Esophagus (tissue), 2 donors: ENCODE data around the gene LMBR1L. TPM values are rescaled to one million over a fixed set of nuclear protein-coding genes. Genes with fewer than 3 reads are reported as not detected.

Source experiments
- H3K27ac ChIP-seq, 2 donors: one replicate each; pipeline ENCODE4 v1.5.1; 2013; ENCODE audit warnings: low read depth in 2 of 2, mild to moderate bottlenecking in 2 of 2, inconsistent platforms in 1 of 2, low read length in 1 of 2, moderate library complexity in 1 of 2
- H3K27me3 ChIP-seq, 2 donors: one replicate each; pipeline ENCODE4 v1.6.1; 2013; ENCODE audit warnings: low read length in 2 of 2, control low read depth in 1 of 2, mild to moderate bottlenecking in 1 of 2; ENCODE audit not compliant: insufficient read depth in 2 of 2, control insufficient read depth in 1 of 2
- H3K36me3 ChIP-seq, 2 donors: one replicate each; pipeline ENCODE4 v1.6.1; 2013; ENCODE audit warnings: low read length in 1 of 2; ENCODE audit not compliant: control insufficient read depth in 2 of 2, insufficient read depth in 2 of 2
- H3K4me1 ChIP-seq, 2 donors: one replicate each; pipeline ENCODE4 v1.6.1; 2013; ENCODE audit warnings: low read length in 1 of 2; ENCODE audit not compliant: control insufficient read depth in 2 of 2, insufficient read depth in 2 of 2
- H3K4me3 ChIP-seq, 2 donors: one replicate each; pipeline ENCODE4 v1.5.1; 2013; ENCODE audit warnings: low read length in 2 of 2, mild to moderate bottlenecking in 2 of 2, low read depth in 1 of 2, moderate library complexity in 1 of 2
- H3K9me3 ChIP-seq, 2 donors: one replicate each; pipeline ENCODE4 v1.6.1; 2013; ENCODE audit warnings: mild to moderate bottlenecking in 2 of 2, low read depth in 1 of 2, low read length in 1 of 2, moderate library complexity in 1 of 2; ENCODE audit not compliant: control insufficient read depth in 2 of 2, insufficient read depth in 1 of 2
- WGBS, 2 donors: extraction: QIAGEN DNeasy Blood & Tissue Kit; methylation state at CpG; one replicate each; pipeline ENCODE4 v1.1.7; 2013; 5-methylcytosine and 5-hydroxymethylcytosine counted together
- polyA plus RNA-seq, 2 donors: library from polyadenylated mRNA; stranded (reverse); fragments of 200-250 nt; gene quantifications; one replicate each; pipeline ENCODE4 v1.2.3, GENCODE V29; 2013
- donor health status: healthy with polysubstance abuse.
- donor health status: Bipolar disorder and iron deficiency.

The LMBR1L gene, protein sequence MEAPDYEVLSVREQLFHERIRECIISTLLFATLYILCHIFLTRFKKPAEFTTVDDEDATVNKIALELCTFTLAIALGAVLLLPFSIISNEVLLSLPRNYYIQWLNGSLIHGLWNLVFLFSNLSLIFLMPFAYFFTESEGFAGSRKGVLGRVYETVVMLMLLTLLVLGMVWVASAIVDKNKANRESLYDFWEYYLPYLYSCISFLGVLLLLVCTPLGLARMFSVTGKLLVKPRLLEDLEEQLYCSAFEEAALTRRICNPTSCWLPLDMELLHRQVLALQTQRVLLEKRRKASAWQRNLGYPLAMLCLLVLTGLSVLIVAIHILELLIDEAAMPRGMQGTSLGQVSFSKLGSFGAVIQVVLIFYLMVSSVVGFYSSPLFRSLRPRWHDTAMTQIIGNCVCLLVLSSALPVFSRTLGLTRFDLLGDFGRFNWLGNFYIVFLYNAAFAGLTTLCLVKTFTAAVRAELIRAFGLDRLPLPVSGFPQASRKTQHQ
- polyA plus RNA-seq: 10 to 100 TPM; 28.3 to 36.2 TPM

DNA sequence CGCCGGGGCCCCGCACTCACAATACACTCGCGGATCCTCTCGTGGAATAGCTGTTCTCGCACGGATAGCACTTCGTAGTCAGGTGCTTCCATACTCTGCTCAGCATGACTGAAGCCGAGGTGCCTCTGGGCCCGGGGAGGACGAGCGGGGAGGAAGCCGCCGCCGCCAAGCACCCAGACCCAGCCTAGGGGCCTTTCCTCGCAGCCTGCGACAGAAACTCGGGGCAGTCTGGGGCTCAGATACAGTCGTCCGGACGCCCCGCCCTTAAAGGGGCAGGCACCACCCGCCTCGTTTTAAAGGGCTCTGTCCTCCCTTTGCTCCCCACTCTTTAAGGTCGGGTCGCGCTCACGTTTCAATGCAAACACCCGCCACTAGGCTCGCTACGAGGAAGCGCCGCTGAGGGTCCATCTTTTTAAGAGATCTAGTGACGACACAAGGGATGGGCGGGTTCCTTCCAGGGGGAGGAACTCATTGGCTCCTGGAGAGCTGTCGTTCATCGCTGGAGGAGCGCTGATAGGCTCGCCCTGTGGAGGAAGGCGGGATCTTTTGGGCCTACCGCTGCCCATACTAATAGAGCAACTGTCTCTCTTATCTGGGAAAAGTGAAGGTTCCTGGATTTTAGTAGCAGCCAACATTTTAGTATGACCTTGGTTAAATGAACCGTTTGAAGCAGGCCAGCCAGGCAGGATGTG lies at the start of gene LMBR1L:
LMBR1L (minus strand) TSS at position 384 of the 692 bp plus-strand sequence; CDS start at position 92, 292 bp downstream.
- H3K9me3 ChIP-seq: no peaks in the 10 kb centered on the region
- H3K27me3 ChIP-seq: no peaks in the 10 kb centered on the region
- H3K4me3 ChIP-seq: peak within 1 kb of the TSS; percentile 82 to 90
- H3K27ac ChIP-seq: peak within 1 kb of the TSS; percentile 93 to 97
- peaks cover 7 to 11% of the 10 kb centered on the region in 2 donors for H3K4me1 ChIP-seq
- WGBS, 2 donors: 0% methylated on average over 43 of the region's 43 CpGs
- peaks cover 0 to 6% of the 10 kb centered on the region in 2 donors for H3K36me3 ChIP-seq

DNA sequence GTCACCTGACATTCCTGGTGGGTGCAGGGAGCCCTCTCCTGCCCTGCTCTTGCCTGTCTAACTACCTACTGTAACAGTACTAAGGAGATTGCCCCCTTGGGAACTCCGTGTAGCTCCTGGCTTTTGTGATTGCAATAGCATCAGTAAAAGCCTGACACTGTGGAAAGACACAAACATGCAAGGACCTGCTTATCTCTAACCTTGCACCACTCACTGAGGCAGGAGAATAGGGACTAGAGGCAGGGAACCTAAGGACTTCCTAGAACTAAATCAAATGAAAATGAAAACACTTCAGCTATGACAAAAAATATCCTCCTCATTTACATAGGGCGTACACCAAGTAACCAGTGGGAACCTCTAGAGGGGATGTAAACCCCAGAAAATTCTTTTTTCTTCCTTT lies 49.8 kb upstream of the LMBR1L start:
- no peaks in the 10 kb centered on the region for H3K27me3 ChIP-seq
- no peak overlapping the region for H3K4me3 ChIP-seq
- no peak overlapping the region for H3K27ac ChIP-seq
- H3K4me1 ChIP-seq: no peaks in the 10 kb centered on the region
- 77 to 88% methylated on average over 2 of the region's 2 CpGs for WGBS, 2 donors
- no peaks in the 10 kb centered on the region for H3K9me3 ChIP-seq
- no peaks in the 10 kb centered on the region for H3K36me3 ChIP-seq

DNA sequence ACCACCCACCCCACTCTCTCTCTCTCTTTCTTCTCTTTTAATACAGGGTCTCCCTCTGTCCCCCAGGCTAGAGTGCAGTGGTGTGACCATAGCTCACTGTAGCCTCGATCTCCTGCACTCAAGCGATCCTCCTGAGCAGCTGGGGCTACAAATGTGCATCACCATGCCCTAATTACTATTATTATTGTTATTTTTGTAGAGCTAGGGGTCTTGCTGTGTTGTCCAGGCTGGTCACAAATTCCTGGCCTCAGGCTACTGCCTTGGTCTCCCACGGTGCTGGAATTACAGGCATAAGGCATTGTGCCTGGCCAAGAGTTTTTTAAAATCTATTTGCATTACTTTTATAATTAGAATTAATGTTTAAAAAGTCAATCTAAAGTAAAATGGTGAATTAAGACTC lies 43.6 kb upstream of the LMBR1L start:
- H3K4me3 ChIP-seq: no peak overlapping the region
- H3K27ac ChIP-seq: no peak overlapping the region
- no peaks in the 10 kb centered on the region for H3K4me1 ChIP-seq
- WGBS, 2 donors: 74 to 83% methylated on average over 3 of the region's 3 CpGs
- H3K27me3 ChIP-seq: no peaks in the 10 kb centered on the region
- no peaks in the 10 kb centered on the region for H3K9me3 ChIP-seq
- no peaks in the 10 kb centered on the region for H3K36me3 ChIP-seq

DNA sequence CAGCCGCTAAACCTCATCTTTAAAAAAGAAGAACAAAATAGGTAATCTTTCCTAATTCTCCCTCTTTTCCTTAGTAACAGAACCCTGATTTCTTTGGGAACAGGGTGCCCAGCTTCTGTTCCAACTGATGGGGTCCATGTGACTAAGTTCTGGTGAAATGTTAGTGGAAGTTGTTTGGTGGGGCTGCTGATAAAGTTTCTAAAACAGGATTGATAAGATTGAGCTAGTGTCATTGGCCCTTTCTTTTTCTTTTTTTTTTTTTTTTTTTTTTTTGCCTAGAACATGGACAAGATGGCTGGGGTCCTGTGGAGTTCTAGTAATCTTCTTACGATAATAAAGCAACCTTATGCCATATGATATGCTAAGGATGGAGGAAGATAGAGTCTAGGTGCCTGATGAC lies 36.7 kb upstream of the LMBR1L start:
- H3K36me3 ChIP-seq: no peaks in the 10 kb centered on the region
- no peaks in the 10 kb centered on the region for H3K27me3 ChIP-seq
- WGBS, 2 donors: 89 to 97% methylated on average over 2 of the region's 2 CpGs
- H3K9me3 ChIP-seq: no peaks in the 10 kb centered on the region
- H3K4me3 ChIP-seq: no peak overlapping the region
- no peak overlapping the region for H3K27ac ChIP-seq
- H3K4me1 ChIP-seq: no peaks in the 10 kb centered on the region

DNA sequence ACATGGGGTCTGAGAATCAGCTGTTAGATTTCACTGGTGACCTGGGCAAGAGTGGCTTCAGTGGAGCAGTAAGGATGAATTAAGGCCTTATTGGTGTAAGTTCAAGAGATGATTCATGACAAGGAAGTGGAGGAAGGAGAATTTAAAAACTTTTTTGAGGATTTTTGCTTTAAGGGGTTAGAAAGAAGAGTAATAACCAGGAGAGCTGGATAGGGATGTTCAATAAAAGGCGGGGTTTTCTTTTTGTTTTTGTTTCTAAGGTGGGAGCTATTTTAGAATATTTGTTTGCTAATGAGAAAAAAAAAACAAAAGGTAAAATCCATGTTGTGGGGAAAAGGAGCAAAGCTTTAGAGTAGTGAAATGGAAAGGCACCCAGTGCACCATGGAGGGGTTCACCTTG lies 35.8 kb upstream of the LMBR1L start:
- Histone ChIP-seq H3K9me3 (no peaks in the 10 kb centered on the region), H3K4me1 (no peaks in the 10 kb centered on the region), H3K27ac (no peak overlapping the region), H3K4me3 (no peak overlapping the region), H3K36me3 (no peaks in the 10 kb centered on the region), H3K27me3 (no peaks in the 10 kb centered on the region)
- 95 to 100% methylated on average over 1 of the region's 1 CpG for WGBS, 2 donors

DNA sequence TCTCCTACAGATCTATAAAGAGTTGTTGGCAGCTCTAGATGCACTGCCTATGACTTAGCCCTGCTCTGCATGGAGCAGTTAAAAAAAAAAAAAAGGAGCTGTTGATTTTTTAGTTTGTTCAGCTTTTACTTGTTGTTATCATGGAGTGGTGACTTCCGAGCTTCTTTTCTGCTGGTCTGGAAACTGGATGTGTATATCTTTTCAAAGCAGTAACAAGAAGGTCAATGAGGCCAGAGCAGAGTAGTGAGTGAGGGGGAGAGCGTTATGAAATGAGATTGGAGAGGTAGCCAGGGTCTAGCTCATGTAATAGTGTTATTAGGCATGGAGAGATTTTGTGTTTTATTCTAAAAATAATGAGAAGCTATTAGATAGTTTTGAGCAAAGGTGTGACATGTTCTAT lies 33.7 kb upstream of the LMBR1L start:
- H3K27ac ChIP-seq: no peak overlapping the region
- no peaks in the 10 kb centered on the region for H3K9me3 ChIP-seq
- no peak overlapping the region for H3K4me3 ChIP-seq
- H3K27me3 ChIP-seq: no peaks in the 10 kb centered on the region
- WGBS, 2 donors: 91% methylated on average over 2 of the region's 2 CpGs
- no peaks in the 10 kb centered on the region for H3K4me1 ChIP-seq
- H3K36me3 ChIP-seq: no peaks in the 10 kb centered on the region

DNA sequence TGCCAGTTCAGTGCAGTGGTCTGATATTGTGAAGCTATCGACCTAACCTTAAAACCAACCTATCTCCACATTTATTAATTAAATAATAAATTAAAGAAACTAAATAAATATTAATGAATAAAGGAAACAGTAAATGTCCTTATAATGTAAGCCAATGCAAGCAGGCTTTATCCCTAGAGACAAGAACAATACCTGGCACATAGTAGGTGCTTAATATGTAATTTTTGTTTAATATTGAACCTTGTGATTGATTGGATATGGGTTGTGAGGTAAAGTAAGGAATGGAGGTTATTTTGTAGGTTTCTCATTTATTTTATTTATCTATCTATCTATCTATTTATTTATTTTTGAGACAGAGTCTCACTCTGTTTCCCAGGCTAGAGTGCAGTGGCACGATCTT lies 28.4 kb upstream of the LMBR1L start:
- no peaks in the 10 kb centered on the region for H3K9me3 ChIP-seq
- WGBS, 2 donors: 89 to 94% methylated on average over 2 of the region's 2 CpGs
- no peak overlapping the region for H3K4me3 ChIP-seq
- H3K27ac ChIP-seq: no peak overlapping the region
- H3K27me3 ChIP-seq: no peaks in the 10 kb centered on the region
- H3K36me3 ChIP-seq: no peaks in the 10 kb centered on the region
- H3K4me1 ChIP-seq: no peaks in the 10 kb centered on the region

DNA sequence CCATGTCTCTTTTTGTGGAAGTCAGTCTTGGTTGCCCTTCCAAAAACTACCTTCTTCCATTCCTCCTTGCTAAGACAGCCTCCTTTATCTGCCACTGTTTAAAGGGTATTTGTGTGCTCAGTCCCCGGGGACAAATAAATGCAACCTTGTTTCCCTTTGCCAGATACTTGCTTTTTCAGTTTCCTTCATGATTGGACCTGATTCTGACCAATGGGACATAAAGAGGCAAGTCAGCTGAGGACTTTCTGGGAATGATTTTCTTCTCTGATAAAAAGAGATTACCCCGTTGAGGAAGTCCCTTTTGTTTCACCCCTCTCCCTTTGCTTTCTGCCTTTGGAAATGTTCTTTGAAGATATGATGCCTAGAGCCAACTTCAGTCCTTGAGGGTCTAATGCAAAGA lies 27.9 kb upstream of the LMBR1L start:
- H3K9me3 ChIP-seq: no peaks in the 10 kb centered on the region
- 54 to 55% methylated on average over 2 of the region's 2 CpGs for WGBS, 2 donors
- H3K27ac ChIP-seq: no peak overlapping the region
- no peaks in the 10 kb centered on the region for H3K27me3 ChIP-seq
- H3K4me3 ChIP-seq: no peak overlapping the region
- no peaks in the 10 kb centered on the region for H3K4me1 ChIP-seq
- H3K36me3 ChIP-seq: no peaks in the 10 kb centered on the region

DNA sequence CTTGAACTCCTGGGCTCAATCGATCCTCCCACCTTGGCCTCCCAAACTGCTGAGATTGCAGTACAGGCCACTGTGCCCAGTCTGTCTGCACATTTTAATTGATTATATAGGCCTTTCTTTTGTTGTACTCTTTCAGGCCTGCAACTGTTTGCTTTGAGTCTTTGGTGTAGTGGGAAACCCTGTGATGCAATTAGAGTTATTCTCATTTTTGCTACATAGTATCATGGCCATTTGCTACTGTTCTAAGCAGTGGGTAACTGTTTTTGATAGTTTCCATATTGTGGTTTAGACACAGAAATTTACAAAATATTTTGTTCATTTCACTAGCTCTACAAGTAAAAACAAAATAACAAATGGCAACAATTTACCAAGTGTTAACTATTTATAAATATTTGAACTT lies 26.8 kb upstream of the LMBR1L start:
- Histone ChIP-seq H3K27me3 (no peaks in the 10 kb centered on the region), H3K9me3 (no peaks in the 10 kb centered on the region), H3K4me3 (no peak overlapping the region), H3K4me1 (no peaks in the 10 kb centered on the region), H3K27ac (no peak overlapping the region), H3K36me3 (no peaks in the 10 kb centered on the region)
- 94 to 100% methylated on average over 1 of the region's 1 CpG for WGBS, 2 donors
